ENCODE results near the gene ESYT3. TPM values are rescaled to one million over a fixed set of nuclear protein-coding genes. Genes with fewer than 3 reads are reported as not detected.
A peak's percentile ranks its signal among the peaks of the same experiment; 100 is the strongest.

Gene ESYT3
- total RNA-seq, 1 donor from 2014 or later, result 40.3 TPM

GRCh38 chr3:138434875-138435772 lies 708 bp downstream of the ESYT3 start:
- peak; percentile 36 to 55 for ATAC-seq
- no peaks in the 10 kb centered on the region for H3K9me3 ChIP-seq
- DNase-seq, result no peak
- peaks cover 30% of the 10 kb centered on the region for H3K4me1 ChIP-seq
- peak overlapping the region; percentile 74 for H3K27ac ChIP-seq
- TF ChIP-seq CTCF (IDR thresholded peaks at IDR 0.05), result no peak
- no peaks in the 10 kb centered on the region for H3K36me3 ChIP-seq
- H3K27me3 ChIP-seq (ENCODE audit: low read depth), result peaks cover 29% of the 10 kb centered on the region
- intact Hi-C loops (cut with DNase I), result no loop called here
- peak overlapping the region; percentile 70 for H3K4me3 ChIP-seq

- Histone ChIP-seq H3K36me3 (no peaks in the 10 kb centered on the region), H3K27ac (peak overlapping the region; percentile 74), H3K9me3 (no peaks in the 10 kb centered on the region), H3K4me3 (peak overlapping the region; percentile 70), H3K4me1 (peaks cover 35% of the 10 kb centered on the region), H3K27me3 (ENCODE audit: low read depth) (peaks cover 25% of the 10 kb centered on the region)
- no peak for TF ChIP-seq CTCF (IDR thresholded peaks at IDR 0.05)
- DNase-seq (no peak), ATAC-seq (peak; percentile 1 to 27)
- intact Hi-C loops (cut with DNase I), result no loop called here
Measured at GRCh38 chr3:138435840-138436239, 1.4 kb downstream of the ESYT3 start.

GRCh38 chr3:138437281-138437680 lies 2.9 kb downstream of the ESYT3 start:
- intact Hi-C loops (cut with DNase I), result no loop called here
- peaks cover 25% of the 10 kb centered on the region for H3K27me3 ChIP-seq (ENCODE audit: low read depth)
- no peak for TF ChIP-seq CTCF (IDR thresholded peaks at IDR 0.05)
- H3K4me1 ChIP-seq, result peaks cover 49% of the 10 kb centered on the region
- H3K36me3 ChIP-seq, result no peaks in the 10 kb centered on the region
- H3K27ac ChIP-seq, result no peak overlapping the region
- no peaks in the 10 kb centered on the region for H3K9me3 ChIP-seq
- H3K4me3 ChIP-seq, result no peak overlapping the region
- DNase-seq (no peak), ATAC-seq (no peak)

- H3K9me3 ChIP-seq, result no peaks in the 10 kb centered on the region
- H3K27me3 ChIP-seq (ENCODE audit: low read depth), result peaks cover 21% of the 10 kb centered on the region
- no peak overlapping the region for H3K4me3 ChIP-seq
- ATAC-seq (no peak), DNase-seq (no peak)
- no peaks in the 10 kb centered on the region for H3K36me3 ChIP-seq
- H3K4me1 ChIP-seq, result peaks cover 53% of the 10 kb centered on the region
- no peak overlapping the region for H3K27ac ChIP-seq
- intact Hi-C loops (cut with DNase I), result no loop called here
- no peak for TF ChIP-seq CTCF (IDR thresholded peaks at IDR 0.05)
Measured at GRCh38 chr3:138438896-138439295, 4.5 kb downstream of the ESYT3 start.

GRCh38 chr3:138439646-138440045 lies 5.2 kb downstream of the ESYT3 start:
- no peak for DNase-seq
- no peak for TF ChIP-seq CTCF (IDR thresholded peaks at IDR 0.05)
- Histone ChIP-seq H3K36me3 (no peaks in the 10 kb centered on the region), H3K9me3 (no peaks in the 10 kb centered on the region), H3K27ac (no peak overlapping the region), H3K27me3 (ENCODE audit: low read depth) (peaks cover 14% of the 10 kb centered on the region), H3K4me1 (peaks cover 52% of the 10 kb centered on the region), H3K4me3 (no peak overlapping the region)
- intact Hi-C loops (cut with DNase I), result no loop called here
- ATAC-seq, result no peak
